Gastrocnemius medialis (tissue), 4 donors: ENCODE data around the gene ARHGAP24.

Experiments used
- POLR2A ChIP-seq, 2 donors: fragments of 450-650 bp; IDR thresholded peaks; one replicate each; pipeline ENCODE4 v1.6.1; 2017; ENCODE audit warnings: antibody characterized with exemption in 2 of 2, mild to moderate bottlenecking in 2 of 2, moderate library complexity in 2 of 2
- TF ChIP-seq, protein P1 (sequence below), 5 experiments: fragments of 450-650 bp in 3 of 5; fragments of 200-600 bp in 2 of 5; sonication (generic) in 2 of 5; IDR thresholded peaks in 4 of 5; conservative IDR thresholded peaks in 1 of 5; 1 replicate in 4 of 5; 2 replicates in 1 of 5; pipeline ENCODE4 v1.5.1; 2016 to 2019; ENCODE audit warnings: antibody characterized with exemption in 5 of 5, mild to moderate bottlenecking in 3 of 5, moderate library complexity in 3 of 5

DNA sequence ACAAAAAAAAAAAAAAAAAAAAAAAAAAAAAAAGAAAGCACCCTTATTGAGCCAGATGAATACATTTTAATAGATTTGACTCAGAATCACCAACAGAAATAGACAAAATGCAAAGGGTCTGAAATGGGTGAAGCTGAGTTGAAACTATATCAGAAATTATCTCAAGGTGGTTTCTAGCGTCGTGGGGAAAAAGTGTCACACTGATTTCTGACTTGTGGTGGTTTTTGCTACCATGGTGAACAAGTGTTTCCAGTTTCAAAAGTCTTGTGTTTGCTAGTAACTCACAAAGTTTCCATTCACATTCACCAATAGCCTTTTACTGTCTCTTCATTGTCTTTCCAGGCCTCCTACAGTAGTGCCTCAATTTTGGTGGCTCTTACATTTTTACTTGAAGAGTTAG is 135.5 kb downstream of the ARHGAP24 start:
- TF ChIP-seq, protein P1, sequence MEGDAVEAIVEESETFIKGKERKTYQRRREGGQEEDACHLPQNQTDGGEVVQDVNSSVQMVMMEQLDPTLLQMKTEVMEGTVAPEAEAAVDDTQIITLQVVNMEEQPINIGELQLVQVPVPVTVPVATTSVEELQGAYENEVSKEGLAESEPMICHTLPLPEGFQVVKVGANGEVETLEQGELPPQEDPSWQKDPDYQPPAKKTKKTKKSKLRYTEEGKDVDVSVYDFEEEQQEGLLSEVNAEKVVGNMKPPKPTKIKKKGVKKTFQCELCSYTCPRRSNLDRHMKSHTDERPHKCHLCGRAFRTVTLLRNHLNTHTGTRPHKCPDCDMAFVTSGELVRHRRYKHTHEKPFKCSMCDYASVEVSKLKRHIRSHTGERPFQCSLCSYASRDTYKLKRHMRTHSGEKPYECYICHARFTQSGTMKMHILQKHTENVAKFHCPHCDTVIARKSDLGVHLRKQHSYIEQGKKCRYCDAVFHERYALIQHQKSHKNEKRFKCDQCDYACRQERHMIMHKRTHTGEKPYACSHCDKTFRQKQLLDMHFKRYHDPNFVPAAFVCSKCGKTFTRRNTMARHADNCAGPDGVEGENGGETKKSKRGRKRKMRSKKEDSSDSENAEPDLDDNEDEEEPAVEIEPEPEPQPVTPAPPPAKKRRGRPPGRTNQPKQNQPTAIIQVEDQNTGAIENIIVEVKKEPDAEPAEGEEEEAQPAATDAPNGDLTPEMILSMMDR (IDR thresholded peaks at IDR 0.05 in 4 of 5, conservative IDR thresholded peaks at IDR 0.05 in 1 of 5), result no peak
- no peak for TF ChIP-seq POLR2A (IDR thresholded peaks at IDR 0.05)
